NB4 (cell line): Measurements from ENCODE around the gene DOK1.

Experiments
- POLR2A ChIP-seq: IDR thresholded peaks from 2 replicates; pipeline ENCODE4 v1.6.1; 2011; ENCODE audit warnings: mild to moderate bottlenecking; ENCODE audit not compliant: insufficient read length; ENCODE audit errors: extremely low read depth
- TF ChIP-seq, protein P1 (sequence below): IDR thresholded peaks from one replicate; pipeline ENCODE4 v1.5.1; 2012; ENCODE audit warnings: low read depth, low read length
- TF ChIP-seq, protein P2 (sequence below): IDR thresholded peaks from 2 replicates; pipeline ENCODE4 v1.6.1; 2011; ENCODE audit warnings: low read depth, low read length

DNA sequence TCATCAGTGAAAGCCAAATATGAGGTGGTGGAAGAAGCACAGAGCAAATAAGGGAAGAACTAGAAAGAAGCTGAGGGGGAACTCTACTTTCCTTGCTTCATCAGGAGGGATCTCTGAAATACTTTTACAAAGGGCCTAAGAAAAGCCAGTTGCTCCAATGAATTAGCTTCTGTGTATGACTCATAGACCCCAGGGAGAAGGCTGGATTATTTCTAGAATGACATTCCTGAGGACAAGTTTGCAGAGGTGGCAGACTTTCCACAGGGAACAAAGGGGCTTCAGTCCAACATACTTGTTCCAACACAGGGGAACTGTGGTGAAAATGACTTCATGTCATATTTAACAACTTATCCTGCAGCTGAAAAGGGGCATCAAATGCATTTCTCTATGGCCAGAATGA, 29.0 kb downstream of the DOK1 start:
- TF ChIP-seq, protein P1, sequence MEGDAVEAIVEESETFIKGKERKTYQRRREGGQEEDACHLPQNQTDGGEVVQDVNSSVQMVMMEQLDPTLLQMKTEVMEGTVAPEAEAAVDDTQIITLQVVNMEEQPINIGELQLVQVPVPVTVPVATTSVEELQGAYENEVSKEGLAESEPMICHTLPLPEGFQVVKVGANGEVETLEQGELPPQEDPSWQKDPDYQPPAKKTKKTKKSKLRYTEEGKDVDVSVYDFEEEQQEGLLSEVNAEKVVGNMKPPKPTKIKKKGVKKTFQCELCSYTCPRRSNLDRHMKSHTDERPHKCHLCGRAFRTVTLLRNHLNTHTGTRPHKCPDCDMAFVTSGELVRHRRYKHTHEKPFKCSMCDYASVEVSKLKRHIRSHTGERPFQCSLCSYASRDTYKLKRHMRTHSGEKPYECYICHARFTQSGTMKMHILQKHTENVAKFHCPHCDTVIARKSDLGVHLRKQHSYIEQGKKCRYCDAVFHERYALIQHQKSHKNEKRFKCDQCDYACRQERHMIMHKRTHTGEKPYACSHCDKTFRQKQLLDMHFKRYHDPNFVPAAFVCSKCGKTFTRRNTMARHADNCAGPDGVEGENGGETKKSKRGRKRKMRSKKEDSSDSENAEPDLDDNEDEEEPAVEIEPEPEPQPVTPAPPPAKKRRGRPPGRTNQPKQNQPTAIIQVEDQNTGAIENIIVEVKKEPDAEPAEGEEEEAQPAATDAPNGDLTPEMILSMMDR = no peak
- TF ChIP-seq, protein P2, sequence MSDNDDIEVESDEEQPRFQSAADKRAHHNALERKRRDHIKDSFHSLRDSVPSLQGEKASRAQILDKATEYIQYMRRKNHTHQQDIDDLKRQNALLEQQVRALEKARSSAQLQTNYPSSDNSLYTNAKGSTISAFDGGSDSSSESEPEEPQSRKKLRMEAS = no peak
- TF ChIP-seq POLR2A = no peak
